Renal cortical epithelial cell (primary cell): ENCODE results near the gene RTL1. TPM values are rescaled to one million over a fixed set of nuclear protein-coding genes. Genes with fewer than 3 reads are reported as not detected.

Experiments used
- DNase-seq: peaks from one replicate; pipeline ENCODE4 v3.0.0-alpha.2; 2011; ENCODE audit warnings: low read depth
- total RNA-seq: library from RNA; depleted of rRNA; stranded (reverse); fragments of >200 nt; gene quantifications from 2 replicates; pipeline ENCODE4 v1.2.3, GENCODE V29; 2014

Gene RTL1
- total RNA-seq, 1 donor from 2014 or later = not detected

GRCh38 chr14:100866666-100867630 lies 36.6 kb downstream of the RTL1 start:
- DNase-seq = no peak

GRCh38 chr14:100865682-100866591 lies 37.6 kb downstream of the RTL1 start:
- no peak for DNase-seq

GRCh38 chr14:100864960-100865681 lies 38.4 kb downstream of the RTL1 start:
- DNase-seq = no peak

- no peak for DNase-seq
Measured at GRCh38 chr14:100864206-100864605, 39.3 kb downstream of the RTL1 start.

GRCh38 chr14:100862793-100863192 lies 40.7 kb downstream of the RTL1 start:
- DNase-seq = no peak

- DNase-seq = no peak
Measured at GRCh38 chr14:100862277-100862676, 41.2 kb downstream of the RTL1 start.

- DNase-seq = no peak
Measured at GRCh38 chr14:100861937-100862247, 41.6 kb downstream of the RTL1 start.

GRCh38 chr14:100861188-100861936 lies 42.2 kb downstream of the RTL1 start:
- DNase-seq = no peak

- no peak for DNase-seq
Measured at GRCh38 chr14:100860556-100861187, 42.9 kb downstream of the RTL1 start.

GRCh38 chr14:100859781-100860180 lies 43.7 kb downstream of the RTL1 start:
- no peak for DNase-seq

GRCh38 chr14:100858838-100859220 lies 44.7 kb downstream of the RTL1 start:
- no peak for DNase-seq

- DNase-seq = no peak
Measured at GRCh38 chr14:100857923-100858837, 45.3 kb downstream of the RTL1 start.

GRCh38 chr14:100857233-100857922 lies 46.1 kb downstream of the RTL1 start:
- DNase-seq = no peak

GRCh38 chr14:100856056-100856950 lies 47.2 kb downstream of the RTL1 start:
- no peak for DNase-seq

- DNase-seq = no peak
Measured at GRCh38 chr14:100855256-100855930, 48.1 kb downstream of the RTL1 start.

GRCh38 chr14:100854435-100854834 lies 49.1 kb downstream of the RTL1 start:
- no peak for DNase-seq

- DNase-seq = no peak
Measured at GRCh38 chr14:100851946-100852620, 51.4 kb downstream of the RTL1 start.
